ENCODE data around the gene EML1.

Gene EML1

GRCh38 chr14:99908653-99909250 lies 115.5 kb downstream of the EML1 start:
- no peak for DNase-seq

GRCh38 chr14:99909513-99910064 lies 116.4 kb downstream of the EML1 start:
- no peak for DNase-seq

- DNase-seq: peak; percentile 0
Observed at GRCh38 chr14:99910337-99911309, 117.4 kb downstream of the EML1 start.

GRCh38 chr14:99915305-99916090 lies 122.3 kb downstream of the EML1 start:
- DNase-seq: no peak

GRCh38 chr14:99916091-99916383 lies 122.8 kb downstream of the EML1 start:
- DNase-seq: no peak

GRCh38 chr14:99918781-99919180 lies 125.6 kb downstream of the EML1 start:
- DNase-seq: no peak

GRCh38 chr14:99921425-99921824 lies 128.2 kb downstream of the EML1 start:
- no peak for DNase-seq

- no peak for DNase-seq
Observed at GRCh38 chr14:99924379-99924778, 131.2 kb downstream of the EML1 start.

- DNase-seq: no peak
Observed at GRCh38 chr14:99925471-99925870, 132.3 kb downstream of the EML1 start.

GRCh38 chr14:99928963-99929362 lies 135.8 kb downstream of the EML1 start:
- no peak for DNase-seq

- DNase-seq: no peak
Observed at GRCh38 chr14:99929601-99930000, 136.4 kb downstream of the EML1 start.

GRCh38 chr14:99930420-99931274 lies 137.4 kb downstream of the EML1 start:
- no peak for DNase-seq

GRCh38 chr14:99931308-99931707 lies 138.1 kb downstream of the EML1 start:
- DNase-seq: no peak

- no peak for DNase-seq
Observed at GRCh38 chr14:99936056-99936455, 142.8 kb downstream of the EML1 start.

- no peak for DNase-seq
Observed at GRCh38 chr14:99936738-99937474, 143.7 kb downstream of the EML1 start.

- DNase-seq: no peak
Observed at GRCh38 chr14:99937475-99938244, 144.4 kb downstream of the EML1 start.

GRCh38 chr14:99938376-99938775 lies 145.2 kb downstream of the EML1 start:
- DNase-seq: no peak

- no peak for DNase-seq
Observed at GRCh38 chr14:99938896-99939295, 145.7 kb downstream of the EML1 start.

- no peak for DNase-seq
Observed at GRCh38 chr14:99939421-99939820, 146.2 kb downstream of the EML1 start.

GRCh38 chr14:99940064-99940463 lies 146.9 kb downstream of the EML1 start:
- no peak for DNase-seq

GRCh38 chr14:99941211-99941610 lies 148.0 kb downstream of the EML1 start:
- no peak for DNase-seq

Measured in GOT3 (cell line).